IMR-90 (cell line): Measurements from ENCODE around the gene PLCXD1. TPM values are rescaled to one million over a fixed set of nuclear protein-coding genes. Genes with fewer than 3 reads are reported as not detected.

Experiments
- ATAC-seq: fragments of 200-7000 bp; cut with Tn5 transposase; 2 replicates; pipeline ENCODE4 v1.9.1; 2020; ENCODE audit warnings: low read depth, mild to moderate bottlenecking, moderate library complexity
- BruUV-seq: library from RNA; stranded (reverse); fragments of 400-500 nt; replicated peaks from 2 replicates; lab custom pipeline; 2021; lab: Mats Ljungman, UMichigan
- CTCF ChIA-PET: fragments of 300-600 bp; formaldehyde crosslinking; extraction: SDS; loops from one replicate; lab custom pipeline; 2021; ENCODE audit warnings: antibody characterized with exemption; lab: Yijun Ruan, JAX
- POLR2A ChIA-PET: fragments of 300-600 bp; sonication (Branson Sonifier 250); formaldehyde crosslinking; loops from one replicate; lab custom pipeline; 2022; ENCODE audit warnings: antibody characterized with exemption; ENCODE audit not compliant: unreplicated experiment; lab: Charles Lee
- DNase-seq: peaks from one replicate; pipeline ENCODE4 v3.0.0; 2013
- H2AFZ ChIP-seq: replicated peaks from 2 replicates; pipeline ENCODE3; 2013; ENCODE audit warnings: low read length, mild to moderate bottlenecking; ENCODE audit not compliant: poor library complexity
- H2AK5ac ChIP-seq: 2 replicates; pipeline ENCODE4 v1.6.1; 2013; ENCODE audit warnings: low read depth, low read length, inconsistent platforms
- H2AK9ac ChIP-seq: replicated peaks from 2 replicates; pipeline ENCODE3; 2013; ENCODE audit warnings: mild to moderate bottlenecking, low read depth, low read length, moderate library complexity; ENCODE audit not compliant: poor library complexity
- H2BK120ac ChIP-seq: 2 replicates; pipeline ENCODE4 v1.6.1; 2013; ENCODE audit warnings: low read depth, low read length, inconsistent platforms
- H2BK15ac ChIP-seq: 3 replicates; pipeline ENCODE4 v1.6.1; 2013; ENCODE audit warnings: low read depth, low read length, inconsistent platforms
- H2BK20ac ChIP-seq: 2 replicates; pipeline ENCODE4 v1.6.1; 2013; ENCODE audit warnings: low read depth, mild to moderate bottlenecking, inconsistent platforms, low read length, moderate library complexity
- H2BK5ac ChIP-seq: 2 replicates; pipeline ENCODE4 v1.6.1; 2013; ENCODE audit warnings: mild to moderate bottlenecking, low read depth, low read length, inconsistent platforms; ENCODE audit not compliant: poor library complexity, severe bottlenecking
- H3K14ac ChIP-seq: replicated peaks from 2 replicates; pipeline ENCODE4 v1.6.1; 2013; ENCODE audit warnings: low read depth, low read length, inconsistent platforms
- H3K18ac ChIP-seq: 2 replicates; pipeline ENCODE4 v1.6.1; 2013; ENCODE audit warnings: low read depth, low read length, control low read depth
- H3K23ac ChIP-seq: 2 replicates; pipeline ENCODE4 v1.6.1; 2013; ENCODE audit warnings: low read depth, low read length, inconsistent platforms
- H3K27ac ChIP-seq: 2 replicates; pipeline ENCODE4 v1.5.1; 2013; ENCODE audit warnings: mild to moderate bottlenecking, control low read depth, low read length; ENCODE audit not compliant: insufficient read depth
- H3K27me3 ChIP-seq: 2 replicates; pipeline ENCODE4 v1.6.1; 2013; ENCODE audit warnings: low read length; ENCODE audit not compliant: control insufficient read depth, insufficient read depth
- H3K36me3 ChIP-seq: 2 replicates; pipeline ENCODE4 v1.6.1; 2013; ENCODE audit warnings: low read length, mixed read lengths; ENCODE audit not compliant: control insufficient read depth, insufficient read depth
- H3K4ac ChIP-seq: 2 replicates; pipeline ENCODE4 v1.6.1; 2013; ENCODE audit warnings: low read depth, low read length, inconsistent platforms
- H3K4me1 ChIP-seq: 2 replicates; pipeline ENCODE4 v1.6.1; 2013; ENCODE audit warnings: low read length, mixed read lengths; ENCODE audit not compliant: control insufficient read depth, insufficient read depth
- H3K4me2 ChIP-seq: 2 replicates; pipeline ENCODE4 v1.6.1; 2013; ENCODE audit warnings: low read depth, mild to moderate bottlenecking, control low read depth, low read length, moderate library complexity
- H3K4me3 ChIP-seq: 2 replicates; pipeline ENCODE4 v1.5.1; 2013; ENCODE audit warnings: low read depth, mild to moderate bottlenecking, control low read depth, low read length, moderate library complexity; ENCODE audit not compliant: insufficient read depth
- H3K56ac ChIP-seq: 2 replicates; pipeline ENCODE4 v1.6.1; 2013; ENCODE audit warnings: low read length, inconsistent platforms; ENCODE audit not compliant: insufficient read depth; ENCODE audit errors: extremely low read depth
- H3K79me1 ChIP-seq, 2 experiments: 2 replicates each; pipeline ENCODE4 v1.6.1; 2013; ENCODE audit warnings: low read length in 2 of 2, inconsistent platforms in 1 of 2, low read depth in 1 of 2
- H3K9ac ChIP-seq: 2 replicates; pipeline ENCODE4 v1.6.1; 2013; ENCODE audit warnings: low read depth, low read length, control low read depth
- H3K9me1 ChIP-seq: 2 replicates; pipeline ENCODE4 v1.6.1; 2013; ENCODE audit warnings: low read length, inconsistent platforms; ENCODE audit not compliant: insufficient read depth
- H3K9me3 ChIP-seq: 2 replicates; pipeline ENCODE4 v1.6.1; 2013; ENCODE audit warnings: low read length; ENCODE audit not compliant: control insufficient read depth, insufficient read depth
- H4K20me1 ChIP-seq: 2 replicates; pipeline ENCODE4 v1.6.1; 2013; ENCODE audit warnings: low read length, inconsistent platforms; ENCODE audit not compliant: insufficient read depth
- H4K5ac ChIP-seq: 2 replicates; pipeline ENCODE4 v1.6.1; 2013; ENCODE audit warnings: mild to moderate bottlenecking, low read depth, low read length, control low read depth
- H4K8ac ChIP-seq, 2 experiments: 2 replicates each; pipeline ENCODE4 v1.6.1; 2013; ENCODE audit warnings: low read depth in 2 of 2, low read length in 2 of 2, control low read depth in 1 of 2, inconsistent platforms in 1 of 2
- H4K91ac ChIP-seq: 2 replicates; pipeline ENCODE4 v1.6.1; 2013; ENCODE audit warnings: low read depth, low read length, inconsistent platforms; ENCODE audit not compliant: insufficient read depth
- BHLHE40 ChIP-seq: fragments of 150-350 bp; IDR thresholded peaks from 2 replicates; pipeline ENCODE4 v1.6.1; 2016; ENCODE audit warnings: mild to moderate bottlenecking, low read depth, low read length
- POLR2A ChIP-seq: IDR thresholded peaks from 2 replicates; pipeline ENCODE4 v1.6.1; 2012; ENCODE audit warnings: mild to moderate bottlenecking, low read depth, low read length
- RAD21 ChIP-seq: IDR thresholded peaks from 2 replicates; pipeline ENCODE4 v1.6.1; 2012; ENCODE audit warnings: low read length, improper control_type of control experiment
- RCOR1 ChIP-seq: IDR thresholded peaks from 2 replicates; pipeline ENCODE4 v1.6.1; 2012; ENCODE audit warnings: mild to moderate bottlenecking, low read length, improper control_type of control experiment; ENCODE audit not compliant: insufficient replicate concordance
- SMC3 ChIP-seq: fragments of 150-350 bp; IDR thresholded peaks from 2 replicates; pipeline ENCODE4 v1.6.1; 2016; ENCODE audit warnings: low read depth, mild to moderate bottlenecking, antibody characterized with exemption, low read length, moderate library complexity
- WGBS, 2 experiments: methylation state at CpG; one replicate each; pipeline versions ENCODE4 v1.1.5 to v1.1.7; 2013; ENCODE audit warnings: missing lambda C conversion rate in 2 of 2; ENCODE audit not compliant: insufficient read length in 1 of 2; ENCODE audit errors: extremely low coverage in 2 of 2; 5-methylcytosine and 5-hydroxymethylcytosine counted together
- dilution Hi-C: fragments of 300-500 bp; cut with HindIII; formaldehyde crosslinking; loops from one replicate; pipeline ENCODE4 v1.14.3; 2018; ENCODE audit warnings: low sequenced_read_pairs; ENCODE audit not compliant: unreplicated experiment
- in situ Hi-C: fragments of 300-500 bp; cut with MboI; formaldehyde crosslinking; loops from 3 replicates; pipeline ENCODE4 v1.14.3; 2019; ENCODE audit warnings: low sequenced_read_pairs, inconsistent platforms, mixed read lengths
- intact Hi-C: fragments of 100-400 bp; cut with micrococcal nuclease; formaldehyde crosslinking; loops from 2 replicates; pipeline ENCODE4 v1.10.0; 2022
- polyA plus RNA-seq, 3 experiments: library from polyadenylated mRNA; depleted of rRNA; stranded (reverse); fragments of >200 nt; gene quantifications; 2 replicates each; pipeline ENCODE4 v1.2.3, GENCODE V29; 2012; ENCODE audit warnings: low replicate concordance in 1 of 3
- total RNA-seq: library from RNA; depleted of rRNA; stranded (reverse); fragments of >200 nt; gene quantifications from 2 replicates; pipeline ENCODE4 v1.2.3, GENCODE V29; 2012

Gene PLCXD1
- total and polyA plus RNA-seq, 2 of the 4 experiments (the other 2 are of a cell fraction), result 16.7 to 17.7 TPM

GRCh38 chrX:332496-332860, 51.3 kb downstream of the PLCXD1 start:
- no peak overlapping the region for H3K4me2 ChIP-seq
- H4K5ac ChIP-seq, result no peak overlapping the region
- H2AK5ac ChIP-seq, result no peak overlapping the region
- H3K9me3 ChIP-seq, result peaks cover 2% of the 10 kb centered on the region; the same call in 1 of the 2 replicates
- intact Hi-C loops, result no loop called here
- H4K20me1 ChIP-seq, result no peaks in the 10 kb centered on the region; the same call in 1 of the 2 replicates
- TF ChIP-seq SMC3 (no peak), RAD21 (no peak), RCOR1 (no peak), BHLHE40 (no peak), POLR2A (no peak)
- H2AFZ ChIP-seq, result no peak overlapping the region
- no peak overlapping the region for H4K91ac ChIP-seq
- BruUV-seq, result no TSS peak
- ChIA-PET POLR2A (no interaction called here), CTCF (no interaction called here)
- no peak overlapping the region for H2BK15ac ChIP-seq
- dilution Hi-C loops, result no loop called here
- H3K4ac ChIP-seq, result no peak overlapping the region
- H2BK20ac ChIP-seq, result no peak overlapping the region
- no peaks in the 10 kb centered on the region for H3K9me1 ChIP-seq
- DNase-seq, result no peak
- no peak overlapping the region for H3K4me3 ChIP-seq
- H3K27ac ChIP-seq, result no peak overlapping the region
- no peaks in the 10 kb centered on the region for H3K27me3 ChIP-seq
- WGBS, 2 experiments, result 97% methylated on average over 11 of the region's 23 CpGs; no CpG with 5 or more reads in 1 of the 2 experiments
- no peak overlapping the region for H3K56ac ChIP-seq
- no peak overlapping the region for H3K23ac ChIP-seq
- H2BK120ac ChIP-seq, result no peak overlapping the region
- no peak overlapping the region for H2AK9ac ChIP-seq
- H4K8ac ChIP-seq, result no peak overlapping the region
- H2BK5ac ChIP-seq, result no peak overlapping the region
- no peak overlapping the region for H3K14ac ChIP-seq
- H3K18ac ChIP-seq, result no peak overlapping the region
- in situ Hi-C loops, result no loop called here
- H3K9ac ChIP-seq, result no peak overlapping the region
- ATAC-seq, result no peak
- H3K79me1 ChIP-seq, result no peaks in the 10 kb centered on the region
- peaks cover 9% of the 10 kb centered on the region; the same call in 1 of the 2 replicates for H3K36me3 ChIP-seq
- H3K4me1 ChIP-seq, result peaks cover 3% of the 10 kb centered on the region
